OCI-LY1 (cell line): ENCODE measurements around the gene ATP8B1.

Source experiments
- EZH2 ChIP-seq: fragments of 200-600 bp; sonication (generic), shearing (Covaris generic); IDR thresholded peaks from 2 replicates; pipeline ENCODE4 v1.8.0; 2017; ENCODE audit warnings: borderline replicate concordance, mixed run types, mild to moderate bottlenecking, antibody characterized with exemption, low read length, moderate library complexity, mixed read lengths
- TF ChIP-seq, protein P1 (sequence below): fragments of 200-600 bp; sonication (generic), shearing (Covaris generic); IDR thresholded peaks from 2 replicates; pipeline ENCODE4 v1.5.1; 2017; ENCODE audit warnings: mild to moderate bottlenecking, antibody characterized with exemption, low read length, moderate library complexity, mixed read lengths

DNA sequence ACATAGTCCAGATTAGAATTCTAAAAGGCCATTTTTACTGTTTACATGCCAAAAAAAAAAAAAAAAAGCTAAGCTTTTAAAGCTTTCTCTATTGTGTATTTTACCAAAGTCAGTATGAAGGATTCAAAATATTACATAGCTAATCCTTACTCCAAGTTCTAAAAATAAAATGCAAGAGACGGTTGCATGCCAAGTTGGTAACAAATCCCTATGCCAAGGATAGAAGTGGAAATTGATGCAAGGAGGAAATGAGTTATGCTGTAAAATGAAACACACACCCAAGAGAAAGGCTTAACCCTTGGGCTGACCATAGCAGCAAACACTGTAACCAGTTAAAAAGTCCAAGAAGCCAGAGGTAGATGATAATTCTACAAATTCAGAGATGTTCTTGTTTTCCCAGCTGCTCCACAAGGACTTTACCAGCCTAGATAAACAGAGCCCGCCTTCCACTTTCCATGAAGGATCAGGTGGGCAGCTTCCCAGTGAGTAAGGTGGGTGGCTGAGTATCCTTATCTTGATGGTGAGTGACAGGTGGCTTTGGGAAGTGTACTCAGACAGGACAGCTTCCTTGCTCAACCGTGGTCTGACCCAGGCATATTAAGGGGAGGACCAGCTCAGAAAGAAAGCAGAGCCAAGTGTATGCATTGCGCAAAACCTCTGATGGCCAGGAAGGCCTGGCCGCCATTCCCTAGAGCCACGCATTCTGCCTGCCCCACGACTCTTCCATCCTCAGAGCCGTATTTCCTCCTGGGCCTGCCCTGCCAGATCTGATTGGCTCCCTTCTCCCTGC lies 34.4 kb downstream of the ATP8B1 start:
- TF ChIP-seq, protein P1, sequence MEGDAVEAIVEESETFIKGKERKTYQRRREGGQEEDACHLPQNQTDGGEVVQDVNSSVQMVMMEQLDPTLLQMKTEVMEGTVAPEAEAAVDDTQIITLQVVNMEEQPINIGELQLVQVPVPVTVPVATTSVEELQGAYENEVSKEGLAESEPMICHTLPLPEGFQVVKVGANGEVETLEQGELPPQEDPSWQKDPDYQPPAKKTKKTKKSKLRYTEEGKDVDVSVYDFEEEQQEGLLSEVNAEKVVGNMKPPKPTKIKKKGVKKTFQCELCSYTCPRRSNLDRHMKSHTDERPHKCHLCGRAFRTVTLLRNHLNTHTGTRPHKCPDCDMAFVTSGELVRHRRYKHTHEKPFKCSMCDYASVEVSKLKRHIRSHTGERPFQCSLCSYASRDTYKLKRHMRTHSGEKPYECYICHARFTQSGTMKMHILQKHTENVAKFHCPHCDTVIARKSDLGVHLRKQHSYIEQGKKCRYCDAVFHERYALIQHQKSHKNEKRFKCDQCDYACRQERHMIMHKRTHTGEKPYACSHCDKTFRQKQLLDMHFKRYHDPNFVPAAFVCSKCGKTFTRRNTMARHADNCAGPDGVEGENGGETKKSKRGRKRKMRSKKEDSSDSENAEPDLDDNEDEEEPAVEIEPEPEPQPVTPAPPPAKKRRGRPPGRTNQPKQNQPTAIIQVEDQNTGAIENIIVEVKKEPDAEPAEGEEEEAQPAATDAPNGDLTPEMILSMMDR: no peak
- TF ChIP-seq EZH2: no peak
